GM23338 (cell line): ENCODE measurements around the gene EZH1. TPM values are rescaled to one million over a fixed set of nuclear protein-coding genes. Genes with fewer than 3 reads are reported as not detected.
A peak's percentile ranks its signal among the peaks of the same experiment; 100 is the strongest.

ENCODE experiments used
- ATAC-seq: fragments of 200-7000 bp; cut with Tn5 transposase; 3 replicates; pipeline ENCODE4 v1.9.1; 2020
- DNase-seq: peaks from one replicate; pipeline ENCODE4 v3.0.0-alpha.2; 2015; ENCODE audit warnings: low spot score
- H2AFZ ChIP-seq: fragments of 200-600 bp; sonication (generic); 2 replicates; pipeline ENCODE4 v1.8.0; 2016; ENCODE audit warnings: antibody characterized with exemption, mild to moderate bottlenecking, moderate library complexity
- H3F3A ChIP-seq: fragments of 200-600 bp; sonication (generic); replicated peaks from 2 replicates; pipeline ENCODE4 v1.8.0; 2017; ENCODE audit warnings: antibody characterized with exemption, mixed run types, low read depth
- H3K27ac ChIP-seq: fragments of 200-600 bp; sonication (generic); 2 replicates; pipeline ENCODE4 v1.6.1; 2016; ENCODE audit warnings: low read depth
- H3K27me3 ChIP-seq: fragments of 200-600 bp; sonication (generic); 2 replicates; pipeline ENCODE4 v1.8.0; 2016; ENCODE audit warnings: mild to moderate bottlenecking, mixed run types, moderate library complexity; ENCODE audit not compliant: insufficient read depth
- H3K36me3 ChIP-seq: fragments of 200-600 bp; sonication (generic); 2 replicates; pipeline ENCODE4 v1.8.0; 2016; ENCODE audit warnings: mild to moderate bottlenecking; ENCODE audit not compliant: insufficient read depth
- H3K4me1 ChIP-seq: fragments of 200-600 bp; sonication (generic); 2 replicates; pipeline ENCODE4 v1.8.0; 2016; ENCODE audit warnings: mild to moderate bottlenecking, moderate library complexity; ENCODE audit not compliant: insufficient read depth
- H3K4me2 ChIP-seq: fragments of 200-600 bp; sonication (generic); 2 replicates; pipeline ENCODE4 v1.7.1; 2017; ENCODE audit warnings: mixed run types
- H3K4me3 ChIP-seq: fragments of 200-600 bp; sonication (generic); 2 replicates; pipeline ENCODE4 v1.6.1; 2016; ENCODE audit warnings: mixed run types
- H3K79me2 ChIP-seq: fragments of 200-600 bp; sonication (generic); replicated peaks from 2 replicates; pipeline ENCODE4 v1.8.0; 2017; ENCODE audit warnings: mild to moderate bottlenecking; ENCODE audit not compliant: insufficient read depth
- H3K9me2 ChIP-seq: fragments of 200-600 bp; sonication (generic); 2 replicates; pipeline ENCODE4 v1.8.0; 2017; ENCODE audit not compliant: insufficient read depth
- H4K20me1 ChIP-seq: fragments of 200-600 bp; sonication (generic); replicated peaks from 2 replicates; pipeline ENCODE4 v1.8.0; 2017; ENCODE audit warnings: mild to moderate bottlenecking; ENCODE audit not compliant: insufficient read depth
- H3K27ac Mint-ChIP-seq: 2 replicates; pipeline ENCODE4 v1.8.0; 2020; ENCODE audit warnings: inconsistent platforms, mild to moderate bottlenecking, moderate library complexity, mixed read lengths
- H3K27me3 Mint-ChIP-seq: 3 replicates; pipeline ENCODE4 v1.8.0; 2022; ENCODE audit warnings: low read depth, mild to moderate bottlenecking, moderate library complexity, mixed read lengths, inconsistent platforms; ENCODE audit not compliant: insufficient read depth, poor library complexity
- H3K36me3 Mint-ChIP-seq: 3 replicates; pipeline ENCODE4 v1.8.0; 2021; ENCODE audit warnings: low read depth, mild to moderate bottlenecking, inconsistent platforms, moderate library complexity, mixed read lengths
- H3K4me1 Mint-ChIP-seq: 3 replicates; pipeline ENCODE4 v1.8.0; 2020; ENCODE audit warnings: mild to moderate bottlenecking, inconsistent platforms, mixed read lengths
- H3K4me3 Mint-ChIP-seq: 3 replicates; pipeline ENCODE4 v1.8.0; 2021; ENCODE audit warnings: moderate library complexity, mild to moderate bottlenecking, inconsistent platforms, mixed read lengths
- H3K9me3 Mint-ChIP-seq: 3 replicates; pipeline ENCODE4 v1.8.0; 2020; ENCODE audit warnings: moderate library complexity, mild to moderate bottlenecking, inconsistent platforms, mixed read lengths
- EZH2 ChIP-seq: fragments of 200-600 bp; sonication (generic); IDR thresholded peaks from one replicate; pipeline ENCODE4 v1.8.0; 2017; ENCODE audit warnings: antibody characterized with exemption, mild to moderate bottlenecking, low read depth; ENCODE audit not compliant: unreplicated experiment
- EZH2phosphoT487 ChIP-seq: fragments of 200-600 bp; sonication (generic); IDR thresholded peaks from one replicate; pipeline ENCODE4 v1.8.1; 2018; ENCODE audit warnings: antibody characterized with exemption; ENCODE audit not compliant: unreplicated experiment
- JUNB ChIP-seq: IDR thresholded peaks from one replicate; pipeline ENCODE4 v1.6.1; 2016; ENCODE audit warnings: antibody characterized with exemption; ENCODE audit not compliant: unreplicated experiment
- POLR2AphosphoS5 ChIP-seq: IDR thresholded peaks from 2 replicates; pipeline ENCODE4 v1.6.1; 2016; ENCODE audit warnings: antibody characterized with exemption, low read depth
- REST ChIP-seq: IDR thresholded peaks from one replicate; pipeline ENCODE4 v1.6.1; 2018; ENCODE audit warnings: antibody characterized with exemption; ENCODE audit not compliant: unreplicated experiment
- STAT1 ChIP-seq: IDR thresholded peaks from one replicate; pipeline ENCODE4 v1.6.1; 2016; ENCODE audit warnings: antibody characterized with exemption; ENCODE audit not compliant: unreplicated experiment
- ZNF114 ChIP-seq: fragments of 250-450 bp; sonication (Bioruptor Pico); IDR thresholded peaks from 2 replicates; pipeline ENCODE4 v1.5.0; 2020; ENCODE audit warnings: mild to moderate bottlenecking, moderate library complexity
- ZNF331 ChIP-seq: fragments of 250-450 bp; sonication (Bioruptor Pico); IDR thresholded peaks from 2 replicates; pipeline ENCODE4 v1.5.0; 2020; ENCODE audit warnings: low read depth, mild to moderate bottlenecking, moderate library complexity
- ZNF462 ChIP-seq: fragments of 250-450 bp; sonication (Bioruptor Pico); IDR thresholded peaks from 2 replicates; pipeline ENCODE4 v1.5.0; 2020; ENCODE audit warnings: mild to moderate bottlenecking, moderate library complexity
- long read RNA-seq: library from polyadenylated mRNA; unstranded; transcript quantifications from one replicate; pipeline ENCODE4 v2.0.0, GENCODE V29; 2020; ENCODE audit not compliant: unreplicated experiment
- polyA plus RNA-seq: library from polyadenylated mRNA; unstranded; fragments of >200 nt; fragmentation: Nextera tagmentation; extraction: Ambion mirVana; gene quantifications from 2 replicates; pipeline ENCODE4 v1.2.1, GENCODE V29; 2016
- total RNA-seq: library from RNA; depleted of rRNA; stranded (reverse); fragments of >200 nt; shearing (Covaris generic); gene quantifications from 2 replicates; pipeline ENCODE4 v1.2.3, GENCODE V29; 2014; rRNA removed

The EZH1 gene
- 16.3 and 16.9 TPM in 2 replicates for total RNA-seq
- 17.5 and 18.0 TPM in 2 replicates for polyA plus RNA-seq
- long read RNA-seq, partial matches to known transcripts: 1 of 2 reads
- long read RNA-seq, other reads (novel, unspliced or antisense): 1 of 2 reads

GRCh38 chr17:42744806-42745617, at the start of gene EZH1:
TSS of gene EZH1 (minus strand) at chr17:42745040. CDS start at chr17:42728941, 16,099 bp downstream.
- Histone ChIP-seq H3K27ac (peak within 1 kb of the TSS; percentile 94), H3K4me2 (peak within 1 kb of the TSS; percentile 80), H3K9me2 (peaks cover 5% of the 10 kb centered on the region; the same call in 1 of the 2 replicates), H3K36me3 (no peaks in the 10 kb centered on the region), H3F3A (0 out of 2 replicates have a peak, but pooled peaks cover 14% of the 10 kb centered on the region), H2AFZ (peak within 1 kb of the TSS; percentile 94), H3K4me3 (peak within 1 kb of the TSS; percentile 79), H3K79me2 (peaks cover 12% of the 10 kb centered on the region), H3K27me3 (peaks cover 18% of the 10 kb centered on the region), H4K20me1 (no peaks in the 10 kb centered on the region), H3K4me1 (peaks cover 44% of the 10 kb centered on the region)
- Mint-ChIP-seq H3K27me3 (peaks cover 20% of the 10 kb centered on the region), H3K9me3 (peaks cover 11% of the 10 kb centered on the region), H3K36me3 (peaks cover 5% of the 10 kb centered on the region; the same call in 2 of the 3 replicates), H3K4me1 (peaks cover 37% of the 10 kb centered on the region), H3K27ac (peak within 1 kb of the TSS; percentile 87), H3K4me3 (peak within 1 kb of the TSS; percentile 88)
- ATAC-seq (peak; percentile 88), DNase-seq (peak; percentile 97)
- TF ChIP-seq EZH2 (peak; percentile 54), EZH2phosphoT487 (no peak), POLR2AphosphoS5 (peak; percentile 87), STAT1 (no peak)

- H4K20me1 ChIP-seq: no peaks in the 10 kb centered on the region
- H3K4me3 ChIP-seq: no peak overlapping the region
- no peaks in the 10 kb centered on the region for H3F3A ChIP-seq
- H3K4me2 ChIP-seq: no peak overlapping the region
- no peaks in the 10 kb centered on the region for H3K36me3 ChIP-seq
- peaks cover under 1% of the 10 kb centered on the region for H3K79me2 ChIP-seq
- no peaks in the 10 kb centered on the region for H3K9me2 ChIP-seq
- H2AFZ ChIP-seq: no peak overlapping the region
- ATAC-seq (no peak), DNase-seq (no peak)
- no peaks in the 10 kb centered on the region for H3K27me3 ChIP-seq
- Mint-ChIP-seq H3K4me1 (peaks cover 1% of the 10 kb centered on the region; the same call in 1 of the 3 replicates), H3K27me3 (peaks cover 8% of the 10 kb centered on the region), H3K27ac (no peak overlapping the region), H3K9me3 (no peaks in the 10 kb centered on the region), H3K36me3 (peaks cover 7% of the 10 kb centered on the region), H3K4me3 (no peak overlapping the region)
- peaks cover 1% of the 10 kb centered on the region; the same call in 1 of the 2 replicates for H3K4me1 ChIP-seq
- no peak overlapping the region for H3K27ac ChIP-seq
- TF ChIP-seq ZNF462 (no peak), ZNF331 (no peak), POLR2AphosphoS5 (no peak), ZNF114 (CRISPR knock-in tag) (no peak), EZH2phosphoT487 (no peak), REST (no peak), JUNB (no peak)
These were observed 47.7 kb upstream of the EZH1 start for GRCh38 chr17:42792545-42792944.
